Left forelimb (tissue), 1 donor: ENCODE results near the gene HBB.

ENCODE experiments used
- DNase-seq: peaks from one replicate; pipeline ENCODE4 v3.0.0-alpha.2; 2018; ENCODE audit warnings: low spot score

HBB gene

DNA sequence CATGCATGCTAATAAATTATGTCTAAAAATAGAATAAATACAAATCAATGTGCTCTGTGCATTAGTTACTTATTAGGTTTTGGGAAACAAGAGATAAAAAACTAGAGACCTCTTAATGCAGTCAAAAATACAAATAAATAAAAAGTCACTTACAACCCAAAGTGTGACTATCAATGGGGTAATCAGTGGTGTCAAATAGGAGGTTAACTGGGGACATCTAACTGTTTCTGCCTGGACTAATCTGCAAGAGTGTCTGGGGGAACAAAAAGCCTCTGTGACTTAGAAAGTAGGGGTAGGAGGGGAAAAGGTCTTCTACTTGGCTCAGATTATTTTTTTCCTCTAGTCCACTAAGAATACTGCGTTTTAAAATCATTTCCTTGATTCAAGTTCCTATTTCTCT is 810 bp upstream of the HBB start:
- DNase-seq: no peak

DNA sequence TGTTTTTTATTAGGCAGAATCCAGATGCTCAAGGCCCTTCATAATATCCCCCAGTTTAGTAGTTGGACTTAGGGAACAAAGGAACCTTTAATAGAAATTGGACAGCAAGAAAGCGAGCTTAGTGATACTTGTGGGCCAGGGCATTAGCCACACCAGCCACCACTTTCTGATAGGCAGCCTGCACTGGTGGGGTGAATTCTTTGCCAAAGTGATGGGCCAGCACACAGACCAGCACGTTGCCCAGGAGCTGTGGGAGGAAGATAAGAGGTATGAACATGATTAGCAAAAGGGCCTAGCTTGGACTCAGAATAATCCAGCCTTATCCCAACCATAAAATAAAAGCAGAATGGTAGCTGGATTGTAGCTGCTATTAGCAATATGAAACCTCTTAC is 1.4 kb downstream of the HBB start:
- DNase-seq: no peak

DNA sequence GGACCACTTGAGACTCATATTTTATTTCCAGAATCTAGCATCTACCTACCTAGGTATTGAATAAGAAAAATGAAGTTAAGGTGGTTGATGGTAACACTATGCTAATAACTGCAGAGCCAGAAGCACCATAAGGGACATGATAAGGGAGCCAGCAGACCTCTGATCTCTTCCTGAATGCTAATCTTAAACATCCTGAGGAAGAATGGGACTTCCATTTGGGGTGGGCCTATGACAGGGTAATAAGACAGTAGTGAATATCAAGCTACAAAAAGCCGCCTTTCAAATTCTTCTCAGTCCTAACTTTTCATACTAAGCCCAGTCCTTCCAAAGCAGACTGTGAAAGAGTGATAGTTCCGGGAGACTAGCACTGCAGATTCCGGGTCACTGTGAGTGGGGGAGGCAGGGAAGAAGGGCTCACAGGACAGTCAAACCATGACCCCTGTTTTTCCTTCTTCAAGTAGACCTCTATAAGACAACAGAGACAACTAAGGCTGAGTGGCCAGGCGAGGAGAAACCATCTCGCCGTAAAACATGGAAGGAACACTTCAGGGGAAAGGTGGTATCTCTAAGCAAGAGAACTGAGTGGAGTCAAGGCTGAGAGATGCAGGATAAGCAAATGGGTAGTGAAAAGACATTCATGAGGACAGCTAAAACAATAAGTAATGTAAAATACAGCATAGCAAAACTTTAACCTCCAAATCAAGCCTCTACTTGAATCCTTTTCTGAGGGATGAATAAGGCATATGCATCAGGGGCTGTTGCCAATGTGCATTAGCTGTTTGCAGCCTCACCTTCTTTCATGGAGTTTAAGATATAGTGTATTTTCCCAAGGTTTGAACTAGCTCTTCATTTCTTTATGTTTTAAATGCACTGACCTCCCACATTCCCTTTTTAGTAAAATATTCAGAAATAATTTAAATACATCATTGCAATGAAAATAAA is 2.1 kb downstream of the HBB start:
- DNase-seq: no peak

DNA sequence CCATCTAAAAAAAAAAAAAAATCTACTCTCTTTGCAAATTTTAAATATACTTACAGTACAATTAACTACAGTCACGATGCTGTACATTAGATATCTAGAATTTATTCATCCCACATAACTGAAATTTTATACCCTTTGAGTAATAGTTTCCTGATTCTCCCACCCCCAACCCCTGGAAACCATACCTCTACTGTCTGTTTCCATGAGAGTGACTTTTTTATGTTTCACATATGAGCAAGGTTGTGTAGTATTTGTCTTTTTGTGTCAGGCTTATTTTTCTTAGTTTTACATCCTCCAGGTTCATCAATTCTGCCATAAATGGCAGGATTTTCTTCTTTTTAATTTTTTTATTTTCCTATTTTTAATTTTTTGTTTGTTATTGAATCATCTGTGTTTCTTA is 3.2 kb downstream of the HBB start:
- no peak for DNase-seq

DNA sequence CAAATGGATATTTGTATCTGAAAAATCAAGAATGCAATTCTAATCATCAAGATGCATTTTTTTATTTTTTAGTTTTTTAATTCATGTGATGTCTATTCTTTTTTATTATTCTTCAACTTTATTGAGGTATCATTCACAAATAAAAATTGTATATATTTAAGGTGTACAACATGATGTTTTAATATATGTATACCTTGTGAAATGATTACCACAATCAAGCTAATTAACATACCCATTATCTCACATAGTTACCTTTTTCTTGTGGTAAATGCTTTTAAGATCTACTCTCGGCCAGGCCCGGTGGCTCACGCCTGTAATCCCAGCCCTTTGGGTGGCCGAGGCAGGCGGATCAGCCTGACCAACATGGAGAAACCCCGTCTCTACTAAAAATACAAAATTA is 3.7 kb downstream of the HBB start:
- DNase-seq: no peak

DNA sequence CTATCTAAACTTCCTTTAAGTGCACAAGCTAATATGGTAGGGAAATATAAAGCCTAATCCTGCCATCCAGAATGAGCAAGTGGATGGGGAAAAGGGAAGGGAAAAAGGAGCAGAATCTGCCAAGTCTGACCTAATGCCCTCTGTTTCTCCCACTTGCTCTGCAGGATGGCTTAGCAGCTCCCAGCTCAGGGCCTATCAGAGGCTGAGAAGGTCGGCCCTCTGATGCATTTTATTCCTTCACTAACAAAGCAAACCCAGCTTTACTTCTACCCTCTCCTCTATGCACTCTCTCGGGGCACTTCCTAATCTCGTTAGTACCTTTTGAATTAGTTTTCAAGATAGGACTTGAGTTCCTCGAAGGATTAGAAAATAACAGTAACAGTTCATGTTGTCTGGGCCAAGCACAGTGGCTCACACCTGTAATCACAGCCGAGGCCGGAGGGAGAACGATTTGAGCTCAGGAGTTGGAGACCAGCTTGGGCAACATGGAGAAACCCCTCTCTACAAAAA is 16.4 kb downstream of the HBB start:
- no peak for DNase-seq

DNA sequence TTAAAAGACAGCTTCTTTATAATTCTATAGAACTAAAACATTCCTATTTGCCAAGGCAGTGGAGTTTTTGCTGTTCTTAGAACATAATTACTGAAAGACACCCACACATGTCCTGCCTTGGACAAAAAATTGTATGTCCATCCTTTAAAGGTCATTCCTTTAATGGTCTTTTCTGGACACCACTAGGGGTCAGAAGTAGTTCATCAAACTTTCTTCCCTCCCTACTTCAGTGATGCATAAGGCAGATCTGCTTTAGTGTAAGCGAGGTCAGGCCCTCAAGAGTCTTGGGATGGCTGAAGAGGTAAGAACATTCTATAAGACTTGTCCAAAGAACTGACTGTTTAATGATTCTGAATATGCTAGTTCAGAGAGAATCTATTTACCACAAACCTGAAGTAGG is 22.1 kb downstream of the HBB start:
- DNase-seq: no peak

DNA sequence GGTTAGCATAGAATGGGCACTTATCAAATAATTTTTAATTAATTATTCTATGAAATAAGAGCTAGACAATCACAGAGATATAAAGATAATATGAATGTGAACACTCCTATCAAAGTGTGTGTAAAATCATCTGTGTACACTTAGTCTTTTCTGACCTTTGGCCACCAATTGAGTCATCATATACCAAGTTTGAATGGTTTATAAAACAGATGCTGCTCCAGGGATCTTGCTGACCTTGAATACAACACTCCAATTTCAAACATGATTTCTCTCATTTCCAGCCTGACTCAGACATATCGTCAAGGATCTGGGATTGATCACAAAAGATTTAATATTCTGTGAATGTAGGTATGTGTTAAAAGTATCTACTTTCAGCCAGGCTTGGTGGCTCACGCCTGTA is 23.5 kb downstream of the HBB start:
- no peak for DNase-seq

DNA sequence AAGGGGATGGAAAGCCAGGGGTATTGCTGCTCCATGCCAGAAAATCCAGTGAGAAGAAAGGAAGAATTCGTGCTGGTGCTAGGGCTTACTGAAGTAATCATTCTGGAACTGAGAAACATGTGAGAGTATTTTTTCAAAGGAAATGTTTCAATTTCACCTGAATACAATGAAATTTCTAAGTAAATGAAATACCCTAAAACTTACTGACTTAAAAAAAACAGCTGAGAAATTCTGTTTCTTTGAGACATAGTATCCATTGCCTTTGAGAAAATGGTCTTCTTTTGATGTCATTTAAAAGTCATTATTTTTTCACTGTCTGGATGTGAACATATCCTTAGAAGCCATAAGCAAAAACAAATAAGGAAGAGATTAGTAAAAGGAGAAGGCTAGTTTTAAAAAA is 26.3 kb downstream of the HBB start, which contains the start of gene OR51V1:
OR51V1 (minus strand) TSS at position 101 of the 400 bp plus-strand sequence; CDS start at position 101, 0 bp downstream.
- DNase-seq: no peak

DNA sequence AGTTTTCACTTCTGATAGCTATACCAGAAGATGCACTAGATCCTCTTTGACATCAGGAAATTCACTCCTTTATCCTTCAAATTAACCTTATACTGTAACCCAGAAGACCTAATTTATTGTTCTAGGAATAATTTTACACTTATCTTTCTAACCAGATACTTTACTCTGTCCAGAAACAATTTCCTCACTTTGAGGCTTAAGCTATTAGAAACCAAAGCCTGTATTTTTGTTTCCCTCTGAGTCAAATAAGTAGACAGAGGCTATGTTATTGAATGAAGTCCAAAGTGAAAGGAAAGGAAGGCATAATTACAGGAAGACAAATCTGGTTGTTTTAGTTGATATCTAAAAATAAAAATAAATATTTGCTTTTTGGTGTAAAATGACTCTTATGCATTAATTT is 28.6 kb downstream of the HBB start:
- no peak for DNase-seq

DNA sequence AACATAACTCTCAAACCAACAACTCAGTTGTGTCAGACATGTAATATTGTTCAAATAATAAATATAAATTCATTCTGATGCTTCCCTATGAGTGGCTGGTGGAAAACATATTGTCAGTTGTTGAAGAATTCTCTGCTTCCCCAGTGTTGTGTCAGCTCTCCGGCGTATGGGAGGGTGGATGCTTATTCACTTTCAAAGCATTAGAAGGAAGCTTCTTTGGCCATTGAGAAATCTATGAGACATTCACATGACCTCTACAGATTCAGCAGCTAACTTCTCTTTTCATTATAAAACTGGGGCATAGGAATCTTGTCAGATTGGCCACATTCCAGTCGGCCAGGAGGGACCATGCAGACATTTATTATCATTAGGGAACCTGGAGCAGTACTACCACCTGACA is 29.3 kb downstream of the HBB start:
- DNase-seq: no peak

DNA sequence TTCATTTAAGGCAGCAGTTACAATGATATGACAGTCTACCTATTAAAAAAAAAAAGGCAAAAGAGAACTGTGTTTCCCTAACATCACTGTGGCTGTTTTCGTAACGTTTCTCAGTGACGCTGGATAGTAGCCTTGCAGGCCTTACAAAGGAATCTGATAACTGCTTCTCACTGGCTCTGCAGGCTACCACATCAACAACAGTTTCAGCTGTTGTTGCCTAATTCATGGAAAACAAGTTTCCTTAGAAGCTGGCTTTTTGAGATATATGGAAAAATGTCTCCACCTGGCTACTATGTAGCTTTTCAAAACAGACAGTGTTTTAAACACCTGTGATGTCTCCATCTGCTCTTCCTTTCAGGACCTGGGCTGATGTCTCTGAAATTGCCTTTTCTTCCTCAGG is 30.1 kb downstream of the HBB start:
- DNase-seq: no peak

DNA sequence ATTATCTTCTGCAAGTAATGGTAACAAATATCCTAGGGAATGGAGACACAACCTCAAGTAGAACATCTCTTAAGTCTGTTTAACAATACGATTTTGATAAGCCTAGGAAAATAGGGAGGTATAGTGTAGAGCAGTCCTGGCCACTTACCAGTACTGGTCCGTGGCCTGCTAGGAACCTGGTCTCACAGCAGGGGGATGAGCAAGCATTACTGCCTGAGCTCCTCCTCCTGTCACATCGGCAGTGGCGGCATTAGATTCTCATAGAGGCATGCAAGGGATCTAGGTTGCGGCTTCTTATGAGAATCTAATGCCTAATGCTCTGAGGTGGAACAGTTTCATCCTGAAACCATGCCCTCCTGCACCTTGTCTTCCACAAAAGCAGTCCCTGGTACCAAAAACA is 30.8 kb downstream of the HBB start:
- DNase-seq: no peak

DNA sequence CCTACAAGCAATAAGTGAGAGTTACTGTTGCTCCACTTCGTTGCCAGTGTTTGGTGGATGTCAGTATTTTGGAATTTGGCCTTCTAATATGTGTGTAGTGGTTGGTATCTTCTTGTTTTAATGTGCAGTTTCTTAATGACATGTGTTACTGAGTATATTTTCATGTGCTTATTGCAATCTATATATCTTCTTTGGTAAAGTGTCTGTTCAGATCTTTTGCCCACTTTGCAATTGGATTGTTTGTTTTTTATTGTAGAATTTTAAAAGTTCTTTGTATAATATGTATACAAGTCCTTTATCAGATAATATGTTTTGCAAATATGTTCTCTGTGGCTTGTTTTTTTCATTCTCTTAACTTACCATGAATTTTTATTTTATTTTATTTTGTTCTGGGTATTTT is 34.1 kb downstream of the HBB start:
- no peak for DNase-seq

DNA sequence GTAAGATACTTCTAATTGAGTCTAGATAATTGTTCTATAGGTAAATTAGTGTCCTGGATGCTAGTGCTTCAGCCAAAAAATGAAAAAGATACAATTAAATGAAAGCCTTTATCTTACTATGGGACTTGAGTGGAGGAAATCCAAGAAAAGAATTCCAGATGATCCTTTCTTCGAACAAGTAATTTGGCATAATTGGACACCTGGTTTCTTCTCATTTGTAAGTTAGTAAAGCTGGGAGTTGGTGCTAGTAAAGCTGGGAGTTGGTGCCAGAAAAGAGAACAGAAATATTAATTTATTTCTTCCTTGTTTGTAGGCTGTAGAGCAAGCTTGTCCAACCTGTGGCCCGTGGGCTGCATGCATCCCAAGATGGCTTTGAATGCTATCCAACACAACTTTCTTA is 38.7 kb downstream of the HBB start:
- DNase-seq: no peak

DNA sequence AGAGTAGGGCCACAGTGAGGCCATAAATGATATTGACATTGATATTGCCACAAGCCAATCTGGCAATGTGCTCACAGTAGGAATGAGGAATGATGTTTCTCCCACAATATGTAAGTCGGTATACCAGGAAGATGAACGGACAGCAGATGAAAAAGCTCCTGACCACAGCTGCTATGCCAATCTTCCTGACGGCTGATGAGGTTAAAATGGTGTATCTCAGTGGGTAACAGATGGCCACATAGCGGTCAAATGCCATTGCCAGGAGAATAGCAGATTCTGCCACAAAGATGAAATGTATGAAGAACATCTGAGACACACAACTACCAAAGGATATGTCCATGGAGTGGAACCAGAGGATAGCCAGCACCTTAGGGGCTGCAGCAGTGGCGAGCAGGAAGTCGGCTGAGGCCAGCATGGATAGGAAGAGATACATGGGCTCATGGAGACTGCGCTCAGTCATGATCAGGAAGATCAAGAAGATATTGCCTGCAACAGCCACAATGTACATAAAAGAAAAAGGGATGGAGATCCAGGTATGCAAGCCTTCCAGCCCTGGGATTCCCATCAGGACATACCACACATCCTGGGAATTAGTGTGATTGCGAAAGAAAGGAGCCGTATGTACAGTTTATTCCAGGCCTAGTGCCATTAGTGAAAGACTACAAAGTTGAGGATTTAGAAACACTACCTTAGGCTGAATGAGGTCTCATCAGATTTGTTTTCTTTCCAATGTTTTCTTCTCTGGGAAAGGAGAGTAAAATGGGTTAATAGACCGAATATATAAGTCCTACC is 48.6 kb downstream of the HBB start:
- no peak for DNase-seq
